ENCODE results near the gene COA3.
A peak's percentile ranks its signal among the peaks of the same experiment; 100 is the strongest.

The COA3 gene, protein sequence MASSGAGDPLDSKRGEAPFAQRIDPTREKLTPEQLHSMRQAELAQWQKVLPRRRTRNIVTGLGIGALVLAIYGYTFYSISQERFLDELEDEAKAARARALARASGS

GRCh38 chr17:42798383-42799380, at the start of gene COA3, which contains the start of gene CNTD1:
COA3 (minus strand) TSS chr17:42798704; CDS start chr17:42798681, 23 bp downstream.
CNTD1 (plus strand) TSS chr17:42798861; CDS start chr17:42799068, 207 bp downstream.
- no peaks in the 10 kb centered on the region for H3K36me3 ChIP-seq
- H3K27me3 ChIP-seq = peaks cover 15% of the 10 kb centered on the region
- TF ChIP-seq CTCF (IDR thresholded peaks at IDR 0.05) = no peak
- peak within 1 kb of the TSS; percentile 68 to 74 for H3K4me3 ChIP-seq (ENCODE audit: low read depth in 1 of 2, low read length in 1 of 2)
- no peaks in the 10 kb centered on the region for H3K9me3 ChIP-seq
- peaks cover 13% of the 10 kb centered on the region in 2 experiments for H3K4me1 ChIP-seq (ENCODE audit: control insufficient read depth in 1 of 2, insufficient read depth in 1 of 2, low read depth in 1 of 2, low read length in 1 of 2)
- H3K27ac ChIP-seq = peak within 1 kb of the TSS; percentile 36

- Histone ChIP-seq H3K27ac (no peak overlapping the region), H3K9me3 (no peaks in the 10 kb centered on the region), H3K4me1 (ENCODE audit: control insufficient read depth in 1 of 2, insufficient read depth in 1 of 2, low read depth in 1 of 2, low read length in 1 of 2) (peaks cover 40 to 41% of the 10 kb centered on the region in 2 experiments), H3K36me3 (peaks cover 29% of the 10 kb centered on the region), H3K4me3 (ENCODE audit: low read depth in 1 of 2, low read length in 1 of 2) (no peak overlapping the region), H3K27me3 (no peaks in the 10 kb centered on the region)
- TF ChIP-seq CTCF (IDR thresholded peaks at IDR 0.05) = no peak
These were observed 49.6 kb upstream of the COA3 start for GRCh38 chr17:42848093-42848492.

DNA sequence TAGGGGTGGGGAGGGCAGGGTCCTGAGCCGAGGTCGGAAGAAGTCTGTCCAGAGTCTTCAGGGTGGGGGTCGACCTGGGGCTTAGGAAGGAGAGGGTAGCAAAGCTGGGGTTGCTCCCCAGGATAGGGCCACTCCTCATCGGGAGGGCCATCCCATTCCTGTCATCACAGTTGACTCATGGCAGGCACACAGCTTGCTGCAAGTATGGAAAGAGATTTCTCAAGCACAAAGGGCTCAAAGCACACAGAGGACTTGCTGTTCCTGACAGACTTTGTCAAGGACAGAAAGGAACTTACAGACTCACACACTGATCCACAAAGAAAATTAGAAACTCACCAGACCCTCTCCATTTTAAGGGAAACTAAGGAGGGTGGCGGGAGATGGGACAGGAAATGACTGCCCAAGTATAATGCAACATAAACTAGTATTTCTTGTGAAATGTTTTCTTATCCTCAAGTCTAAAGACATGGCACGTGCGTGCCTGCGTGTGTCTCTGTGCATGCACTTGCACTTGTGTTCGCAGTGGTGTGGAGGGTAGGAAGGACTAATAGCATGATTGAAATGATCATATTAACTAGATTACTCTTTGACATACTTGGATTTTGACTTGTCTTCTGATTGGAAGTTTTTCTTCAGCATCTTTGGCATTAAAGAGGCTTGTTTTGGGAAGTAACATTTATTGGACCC, 48.2 kb upstream of the COA3 start:
- Histone ChIP-seq H3K4me1 (ENCODE audit: control insufficient read depth in 1 of 2, insufficient read depth in 1 of 2, low read depth in 1 of 2, low read length in 1 of 2) (peaks cover 53 to 54% of the 10 kb centered on the region in 2 experiments), H3K4me3 (ENCODE audit: low read depth in 1 of 2, low read length in 1 of 2) (no peak overlapping the region), H3K27me3 (no peaks in the 10 kb centered on the region), H3K36me3 (peaks cover 43% of the 10 kb centered on the region), H3K9me3 (no peaks in the 10 kb centered on the region), H3K27ac (peak overlapping the region; percentile 54)
- no peak for TF ChIP-seq CTCF (IDR thresholded peaks at IDR 0.05)

GRCh38 chr17:42845918-42846593, 47.6 kb upstream of the COA3 start:
- H3K4me1 ChIP-seq (ENCODE audit: control insufficient read depth in 1 of 2, insufficient read depth in 1 of 2, low read depth in 1 of 2, low read length in 1 of 2) = peaks cover 60 to 61% of the 10 kb centered on the region in 2 experiments
- no peak overlapping the region for H3K4me3 ChIP-seq (ENCODE audit: low read depth in 1 of 2, low read length in 1 of 2)
- no peaks in the 10 kb centered on the region for H3K9me3 ChIP-seq
- H3K27me3 ChIP-seq = no peaks in the 10 kb centered on the region
- H3K27ac ChIP-seq = peak overlapping the region; percentile 54
- peaks cover 49% of the 10 kb centered on the region for H3K36me3 ChIP-seq
- TF ChIP-seq CTCF (IDR thresholded peaks at IDR 0.05) = no peak

DNA sequence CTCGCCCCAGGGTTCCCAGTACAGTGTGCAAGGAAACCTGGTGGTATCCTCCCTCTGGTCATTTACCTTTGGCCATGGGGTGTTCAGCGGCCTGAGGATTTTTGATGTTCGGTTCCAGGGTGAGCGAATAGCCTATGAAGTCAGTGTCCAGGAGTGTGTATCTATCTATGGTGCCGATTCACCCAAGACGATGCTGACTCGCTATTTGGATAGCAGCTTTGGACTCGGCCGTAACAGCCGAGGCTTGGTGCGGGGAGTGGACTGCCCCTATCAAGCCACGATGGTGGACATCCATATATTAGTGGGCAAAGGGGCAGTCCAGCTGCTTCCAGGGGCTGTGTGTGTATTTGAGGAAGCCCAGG, 47.0 kb upstream of the COA3 start:
- peaks cover 53% of the 10 kb centered on the region for H3K36me3 ChIP-seq
- H3K4me1 ChIP-seq (ENCODE audit: control insufficient read depth in 1 of 2, insufficient read depth in 1 of 2, low read depth in 1 of 2, low read length in 1 of 2) = peaks cover 65 to 66% of the 10 kb centered on the region in 2 experiments
- no peak for TF ChIP-seq CTCF (IDR thresholded peaks at IDR 0.05)
- H3K27ac ChIP-seq = peak overlapping the region; percentile 54
- H3K4me3 ChIP-seq (ENCODE audit: low read depth in 1 of 2, low read length in 1 of 2) = no peak overlapping the region
- H3K27me3 ChIP-seq = no peaks in the 10 kb centered on the region
- H3K9me3 ChIP-seq = no peaks in the 10 kb centered on the region

Data from neutrophil (primary cell).